Astrocyte (in vitro differentiated cells and primary cell): ENCODE measurements around the gene ZYG11B.

Experiments
- EZH2 ChIP-seq: IDR thresholded peaks from 2 replicates; pipeline ENCODE4 v1.6.1; 2012; ENCODE audit warnings: mild to moderate bottlenecking, low read length, inconsistent platforms; ENCODE audit not compliant: insufficient read depth
- TF ChIP-seq, protein P1 (sequence below): IDR thresholded peaks from 2 replicates; pipeline ENCODE4 v1.5.1; 2011; ENCODE audit warnings: low read depth, mild to moderate bottlenecking, inconsistent platforms, low read length, moderate library complexity; ENCODE audit not compliant: insufficient read depth

DNA sequence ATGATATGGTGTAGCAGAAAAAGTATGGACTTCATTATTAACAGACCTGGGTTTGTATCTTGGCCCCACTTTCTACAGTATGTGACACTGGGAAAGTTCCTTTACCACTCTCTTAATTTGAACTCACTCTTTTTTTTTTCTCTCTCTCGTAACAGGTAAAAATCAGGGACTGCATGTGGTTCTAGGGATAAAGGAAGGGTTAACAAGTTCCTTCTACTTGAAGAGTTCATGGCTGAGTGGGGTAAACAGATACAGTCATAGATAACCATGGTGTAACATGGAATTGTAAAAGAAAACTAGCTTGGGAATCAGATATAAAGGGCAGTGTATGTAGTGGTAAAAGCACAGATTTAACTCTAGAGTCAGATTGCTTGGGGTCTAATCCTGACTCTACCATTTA is 21.2 kb downstream of the ZYG11B start:
- TF ChIP-seq, protein P1, sequence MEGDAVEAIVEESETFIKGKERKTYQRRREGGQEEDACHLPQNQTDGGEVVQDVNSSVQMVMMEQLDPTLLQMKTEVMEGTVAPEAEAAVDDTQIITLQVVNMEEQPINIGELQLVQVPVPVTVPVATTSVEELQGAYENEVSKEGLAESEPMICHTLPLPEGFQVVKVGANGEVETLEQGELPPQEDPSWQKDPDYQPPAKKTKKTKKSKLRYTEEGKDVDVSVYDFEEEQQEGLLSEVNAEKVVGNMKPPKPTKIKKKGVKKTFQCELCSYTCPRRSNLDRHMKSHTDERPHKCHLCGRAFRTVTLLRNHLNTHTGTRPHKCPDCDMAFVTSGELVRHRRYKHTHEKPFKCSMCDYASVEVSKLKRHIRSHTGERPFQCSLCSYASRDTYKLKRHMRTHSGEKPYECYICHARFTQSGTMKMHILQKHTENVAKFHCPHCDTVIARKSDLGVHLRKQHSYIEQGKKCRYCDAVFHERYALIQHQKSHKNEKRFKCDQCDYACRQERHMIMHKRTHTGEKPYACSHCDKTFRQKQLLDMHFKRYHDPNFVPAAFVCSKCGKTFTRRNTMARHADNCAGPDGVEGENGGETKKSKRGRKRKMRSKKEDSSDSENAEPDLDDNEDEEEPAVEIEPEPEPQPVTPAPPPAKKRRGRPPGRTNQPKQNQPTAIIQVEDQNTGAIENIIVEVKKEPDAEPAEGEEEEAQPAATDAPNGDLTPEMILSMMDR: no peak
- no peak for TF ChIP-seq EZH2
